ENCODE measurements around the gene MYO7A. TPM values are rescaled to one million over a fixed set of nuclear protein-coding genes. Genes with fewer than 3 reads are reported as not detected.

MYO7A gene
- total and polyA plus RNA-seq, 2 of the 4 experiments (the other 2 are of a cell fraction) = 0.02 TPM; not detected in 1

GRCh38 chr11:77129842-77130756 lies 2.1 kb downstream of the MYO7A start:
- no peak overlapping the region for H2AK5ac ChIP-seq (ENCODE audit: low read depth, low read length)
- intact Hi-C loops (cut with micrococcal nuclease) (no loop called here), in situ Hi-C loops (cut with MboI; ENCODE audit: low sequenced_read_pairs) (loop anchor here (5.0 to 10.0 kb wide), 2 partner anchors 55 to 417 kb away; no protein-coding TSS in a partner anchor), dilution Hi-C loops (cut with HindIII; ENCODE audit: low sequenced_read_pairs, unreplicated experiment) (no loop called here)
- no peak overlapping the region for H3K56ac ChIP-seq (ENCODE audit: extremely low read depth, insufficient read depth, low read length)
- H3K9me1 ChIP-seq (ENCODE audit: insufficient read depth, low read length) = no peaks in the 10 kb centered on the region
- no peak overlapping the region for H4K8ac ChIP-seq (ENCODE audit: low read depth in 2 of 2, low read length in 2 of 2)
- no peak overlapping the region for H2BK15ac ChIP-seq (ENCODE audit: low read depth, low read length)
- TF ChIP-seq MAFK (IDR thresholded peaks at IDR 0.05; ENCODE audit: low read depth, low read length) = no peak
- TF ChIP-seq RAD21 (IDR thresholded peaks at IDR 0.05; ENCODE audit: low read length) = no peak
- TF ChIP-seq RCOR1 (IDR thresholded peaks at IDR 0.05; ENCODE audit: insufficient replicate concordance, low read length) = no peak
- TF ChIP-seq NFE2L2 (IDR thresholded peaks at IDR 0.05; ENCODE audit: low read depth, low read length) = no peak
- no peak for TF ChIP-seq CEBPB (IDR thresholded peaks at IDR 0.05; ENCODE audit: low read depth, low read length)
- no peak for TF ChIP-seq FOS (IDR thresholded peaks at IDR 0.05; ENCODE audit: low read depth, low read length)
- no peaks in the 10 kb centered on the region for H4K20me1 ChIP-seq (ENCODE audit: insufficient read depth, low read length)
- BruUV-seq (replicated peaks) = no TSS peak
- 94% methylated on average over 5 of the region's 11 CpGs; no CpG with 5 or more reads in 1 of the 2 experiments for WGBS, 2 experiments (ENCODE audit: extremely low coverage in 2 of 2, insufficient read length in 1 of 2)
- peaks cover 10% of the 10 kb centered on the region; the same call in 1 of the 2 replicates for H3K4me1 ChIP-seq (ENCODE audit: control insufficient read depth, insufficient read depth, low read length)
- H3K18ac ChIP-seq (ENCODE audit: low read depth, low read length) = no peak overlapping the region
- DNase-seq (no peak), ATAC-seq (ENCODE audit: low read depth) (no peak)
- no peak overlapping the region for H3K4me3 ChIP-seq (ENCODE audit: insufficient read depth, low read depth, low read length)
- CTCF ChIA-PET = no interaction called here
- no peak overlapping the region for H4K5ac ChIP-seq (ENCODE audit: low read depth, low read length)
- no peak overlapping the region for H2AK9ac ChIP-seq (replicated peaks; ENCODE audit: low read depth, low read length, poor library complexity)
- H3K27me3 ChIP-seq (ENCODE audit: control insufficient read depth, insufficient read depth, low read length) = no peaks in the 10 kb centered on the region
- no peak overlapping the region for H4K91ac ChIP-seq (ENCODE audit: insufficient read depth, low read depth, low read length)
- H3K79me1 ChIP-seq (ENCODE audit: low read depth in 1 of 2, low read length in 2 of 2) = no peaks in the 10 kb centered on the region
- H3K36me3 ChIP-seq (ENCODE audit: control insufficient read depth, insufficient read depth, low read length) = no peaks in the 10 kb centered on the region
- H2BK5ac ChIP-seq (ENCODE audit: low read depth, low read length, poor library complexity, severe bottlenecking) = no peak overlapping the region
- H3K9me3 ChIP-seq (ENCODE audit: control insufficient read depth, insufficient read depth, low read length) = no peaks in the 10 kb centered on the region
- H3K14ac ChIP-seq (replicated peaks; ENCODE audit: low read depth, low read length) = no peak overlapping the region
- POLR2A ChIA-PET (ENCODE audit: unreplicated experiment) = no interaction called here
- no peak overlapping the region for H2BK120ac ChIP-seq (ENCODE audit: low read depth, low read length)
- H3K27ac ChIP-seq (ENCODE audit: insufficient read depth, low read length) = no peak overlapping the region
- no peak overlapping the region for H3K9ac ChIP-seq (ENCODE audit: low read depth, low read length)
- H3K4ac ChIP-seq (ENCODE audit: low read depth, low read length) = no peak overlapping the region
- H3K23ac ChIP-seq (ENCODE audit: low read depth, low read length) = no peak overlapping the region
- H2AFZ ChIP-seq (replicated peaks; ENCODE audit: low read length, poor library complexity) = no peak overlapping the region
- H3K4me2 ChIP-seq (ENCODE audit: low read depth, low read length) = no peak overlapping the region
- no peak overlapping the region for H2BK20ac ChIP-seq (ENCODE audit: low read depth, low read length)
